ENCODE results near the gene NLRP6.
"Not testable (repeated sequence)": the region's sequence is repeated elsewhere in the genome, so short reads cannot be mapped to it uniquely, and the experiment has no call there.

NLRP6 gene

DNA sequence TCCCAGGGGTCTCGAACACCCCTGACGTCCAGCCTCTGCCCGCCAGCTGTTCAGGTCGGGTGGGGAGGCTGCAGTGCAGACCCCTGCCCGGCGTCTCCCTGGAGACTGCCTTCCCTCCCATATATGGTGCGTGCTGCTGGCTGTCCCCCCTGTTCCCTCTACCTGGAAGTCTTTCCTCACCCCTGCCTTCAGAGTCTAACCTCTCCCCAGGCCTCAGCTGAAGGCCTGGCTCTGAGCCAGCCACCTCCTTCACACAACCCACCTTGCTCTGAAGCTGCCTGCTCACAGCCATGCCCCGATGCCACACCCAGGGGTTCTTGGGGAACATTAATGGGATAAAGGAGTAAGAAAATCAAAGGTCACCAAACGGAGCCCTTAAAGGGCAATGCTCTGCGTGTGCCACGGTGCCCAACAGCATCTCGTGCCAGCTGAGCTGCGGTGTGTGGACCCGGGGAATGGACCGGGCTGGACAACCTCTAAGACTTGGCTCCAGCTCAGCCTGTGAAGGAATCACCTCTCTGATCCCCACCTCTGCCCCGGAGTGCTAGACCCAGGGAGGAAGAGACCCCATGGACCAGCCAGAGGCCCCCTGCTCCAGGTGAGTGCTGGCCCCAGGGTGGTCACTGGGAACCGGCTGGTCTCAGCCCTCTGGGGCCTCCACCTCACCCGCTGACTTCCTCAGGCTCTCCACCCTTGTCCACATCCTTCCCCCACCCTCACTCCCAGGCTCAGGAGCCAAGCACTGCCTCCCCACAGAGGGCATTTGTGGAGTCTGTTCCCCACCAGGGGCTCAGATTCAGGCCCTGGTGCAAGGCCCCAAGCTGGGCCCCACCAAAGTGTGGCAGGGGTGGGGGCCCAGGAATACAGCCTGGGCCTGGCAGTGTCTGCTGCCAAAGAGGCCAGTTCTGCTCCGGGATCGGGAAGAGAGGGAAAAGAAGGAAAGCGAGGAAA lies at the start of gene NLRP6:
NLRP6 (plus strand) TSS at position 407 of the 951 bp plus-strand sequence; CDS start at position 570, 163 bp downstream.
- Mint-ChIP-seq H3K27me3 (peaks cover 25% of the 10 kb centered on the region), H3K36me3 (no peaks in the 10 kb centered on the region), H3K27ac (peak within 1 kb of the TSS; percentile 47), H3K4me1 (peaks cover 49% of the 10 kb centered on the region), H3K9me3 (no peaks in the 10 kb centered on the region), H3K4me3 (peak within 1 kb of the TSS; percentile 40)
- ATAC-seq, result no peak

DNA sequence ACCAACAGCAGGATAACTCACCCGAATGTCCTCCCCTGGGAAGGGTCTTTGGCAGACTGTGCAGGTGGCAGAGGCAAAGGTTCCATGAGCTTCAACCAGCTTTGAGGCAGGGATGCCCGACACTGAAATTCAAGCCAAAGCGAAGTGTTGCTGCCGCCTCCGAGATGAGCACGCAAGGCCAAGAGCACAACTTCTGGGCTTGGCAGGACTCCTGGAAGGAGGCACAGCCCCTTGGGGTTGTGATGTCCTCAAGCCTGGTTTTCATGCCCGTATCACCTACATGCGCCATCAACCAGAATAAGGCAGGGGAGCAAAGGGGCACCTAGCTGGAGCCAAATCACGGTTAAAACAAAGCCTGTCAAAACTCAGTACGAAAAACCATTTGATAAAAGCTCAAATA lies 47.8 kb upstream of the NLRP6 start:
- H3K4me3 Mint-ChIP-seq, result no peak overlapping the region
- H3K27me3 Mint-ChIP-seq, result no peaks in the 10 kb centered on the region
- peaks cover 26% of the 10 kb centered on the region for H3K4me1 Mint-ChIP-seq
- peaks cover 16% of the 10 kb centered on the region for H3K36me3 Mint-ChIP-seq
- no peaks in the 10 kb centered on the region for H3K9me3 Mint-ChIP-seq
- H3K27ac Mint-ChIP-seq, result no peak overlapping the region
- no peak for ATAC-seq

DNA sequence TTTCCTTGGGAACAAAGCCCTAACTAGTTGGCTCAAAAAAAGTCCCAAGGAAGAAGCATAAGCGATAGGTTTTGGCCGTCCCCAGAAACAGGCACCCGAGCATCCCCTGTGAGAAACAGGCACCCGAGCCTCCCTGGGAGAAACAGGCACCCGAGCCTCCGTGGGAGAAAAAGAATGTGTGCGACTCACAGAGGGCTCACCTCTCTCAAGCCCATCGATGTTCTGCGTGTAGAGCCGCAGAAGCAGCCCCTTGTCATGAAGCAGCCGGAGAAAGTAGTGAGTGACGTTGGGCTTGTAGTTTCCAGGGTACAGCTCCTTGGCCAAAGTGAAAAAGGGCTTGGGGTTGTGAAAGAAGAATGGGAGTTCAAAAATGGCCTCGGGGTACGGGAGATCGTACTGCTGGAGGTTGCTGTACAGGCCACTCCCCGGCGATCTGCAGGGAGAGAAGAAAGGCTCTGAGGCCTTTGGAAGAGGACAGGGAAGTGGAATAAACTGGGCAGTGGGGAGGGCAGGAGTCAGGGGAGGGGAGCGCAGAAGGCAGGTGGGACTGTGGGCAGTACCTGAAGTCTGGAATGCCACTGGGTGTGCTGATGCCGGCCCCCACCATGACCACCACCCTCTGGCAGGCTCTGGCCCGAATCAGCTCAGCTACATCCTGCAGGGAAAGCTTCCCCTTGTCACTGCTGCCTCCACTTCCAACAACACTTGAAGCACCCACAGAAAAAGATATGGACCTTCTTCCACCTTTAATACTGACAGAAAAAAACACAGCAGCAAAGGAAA lies 45.2 kb upstream of the NLRP6 start:
- Mint-ChIP-seq H3K4me3 (no peak overlapping the region), H3K27me3 (no peaks in the 10 kb centered on the region), H3K27ac (no peak overlapping the region), H3K4me1 (peaks cover 28% of the 10 kb centered on the region), H3K36me3 (peaks cover 16% of the 10 kb centered on the region), H3K9me3 (no peaks in the 10 kb centered on the region)
- ATAC-seq, result no peak

DNA sequence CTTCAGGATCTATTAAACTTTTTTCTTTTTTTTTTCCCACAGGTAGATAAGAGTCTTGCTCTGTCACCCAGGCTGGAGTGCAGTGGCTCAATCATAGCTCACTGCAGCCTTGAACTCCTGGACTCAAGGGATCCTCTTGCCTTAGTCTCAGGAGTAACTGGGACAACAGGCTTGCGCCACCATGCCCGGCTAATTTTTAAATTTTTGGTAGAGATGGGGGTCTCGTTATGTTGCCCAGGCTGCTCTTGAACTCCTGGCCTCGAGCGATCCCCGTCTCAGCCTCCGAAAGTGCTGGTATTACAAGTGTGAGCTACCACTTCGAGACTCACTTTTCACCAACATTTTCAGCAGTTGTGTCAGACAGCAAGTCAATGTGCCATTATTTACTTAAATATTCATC lies 43.0 kb upstream of the NLRP6 start:
- Mint-ChIP-seq H3K27me3 (no peaks in the 10 kb centered on the region), H3K27ac (peak overlapping the region; percentile 96), H3K9me3 (no peaks in the 10 kb centered on the region), H3K4me1 (peaks cover 34% of the 10 kb centered on the region), H3K36me3 (peaks cover 9% of the 10 kb centered on the region), H3K4me3 (peak overlapping the region; percentile 99)
- ATAC-seq, result no peak

DNA sequence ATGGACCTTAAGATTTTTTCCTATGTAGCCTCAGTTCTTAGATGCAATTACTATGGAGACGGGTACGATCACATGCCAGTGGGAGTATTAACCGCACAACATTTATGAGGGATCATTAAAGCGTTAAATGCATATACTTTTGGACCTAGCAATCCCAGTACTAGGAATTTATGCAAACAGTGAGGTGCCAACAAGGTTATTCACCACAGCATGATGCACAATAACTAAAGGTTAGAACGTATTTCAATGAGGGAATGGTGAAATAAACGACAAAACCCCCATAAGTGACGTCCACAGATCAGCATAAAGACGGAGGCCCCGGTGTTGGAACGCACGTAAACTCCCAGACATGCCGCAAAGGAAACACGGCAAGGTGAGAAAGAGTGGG lies 42.6 kb upstream of the NLRP6 start:
- Mint-ChIP-seq H3K27ac (peak overlapping the region; percentile 96), H3K36me3 (peaks cover 13% of the 10 kb centered on the region), H3K4me1 (peaks cover 34% of the 10 kb centered on the region), H3K4me3 (peak overlapping the region; percentile 99), H3K9me3 (no peaks in the 10 kb centered on the region), H3K27me3 (no peaks in the 10 kb centered on the region)
- ATAC-seq, result peak; percentile 47

DNA sequence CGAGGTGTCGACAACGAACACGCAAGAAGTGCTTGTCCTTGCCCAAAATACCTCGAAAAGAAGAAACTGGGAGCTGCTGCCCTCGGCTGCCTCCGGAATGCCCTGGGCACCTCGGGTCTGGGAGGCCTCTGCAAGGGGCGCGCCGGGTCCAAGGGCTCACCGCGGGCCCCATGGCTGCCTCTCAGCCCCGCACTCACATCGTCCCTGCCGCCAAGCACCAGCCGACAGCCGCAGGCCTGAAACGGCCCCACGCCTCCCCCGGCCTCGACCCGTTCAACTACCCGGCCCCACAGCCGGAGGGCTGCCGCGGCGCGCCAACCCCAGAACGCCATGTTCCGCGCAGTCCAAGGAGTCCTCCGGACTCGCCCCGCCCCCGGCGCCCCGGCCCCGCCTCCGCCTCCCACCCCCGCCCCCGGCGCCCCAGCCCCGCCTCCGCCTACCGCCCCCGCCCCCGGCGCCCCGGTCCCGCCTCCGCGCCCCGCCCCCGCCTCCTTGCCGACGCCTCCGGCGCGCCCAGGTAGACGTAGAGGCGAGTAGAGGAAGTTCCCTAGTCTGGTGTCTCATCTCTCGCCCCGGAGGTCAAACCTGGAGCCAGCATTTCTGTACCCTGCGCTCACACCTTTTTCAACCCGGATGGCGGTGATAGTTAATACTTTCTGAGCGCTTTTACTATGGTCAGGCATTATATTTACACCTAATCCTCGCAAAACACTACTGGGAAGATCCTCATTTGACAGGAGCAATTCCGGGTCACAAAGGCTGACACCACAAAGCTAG lies 42.0 kb upstream of the NLRP6 start, which contains the start of gene SIRT3:
SIRT3 (minus strand) TSS at position 346 of the 777 bp plus-strand sequence; CDS start at position 332, 14 bp downstream.
- no peaks in the 10 kb centered on the region for H3K9me3 Mint-ChIP-seq
- peaks cover 34% of the 10 kb centered on the region for H3K4me1 Mint-ChIP-seq
- peak within 1 kb of the TSS; percentile 96 for H3K27ac Mint-ChIP-seq
- peak; percentile 94 for ATAC-seq
- peak within 1 kb of the TSS; percentile 99 for H3K4me3 Mint-ChIP-seq
- no peaks in the 10 kb centered on the region for H3K27me3 Mint-ChIP-seq
- peaks cover 14% of the 10 kb centered on the region for H3K36me3 Mint-ChIP-seq

DNA sequence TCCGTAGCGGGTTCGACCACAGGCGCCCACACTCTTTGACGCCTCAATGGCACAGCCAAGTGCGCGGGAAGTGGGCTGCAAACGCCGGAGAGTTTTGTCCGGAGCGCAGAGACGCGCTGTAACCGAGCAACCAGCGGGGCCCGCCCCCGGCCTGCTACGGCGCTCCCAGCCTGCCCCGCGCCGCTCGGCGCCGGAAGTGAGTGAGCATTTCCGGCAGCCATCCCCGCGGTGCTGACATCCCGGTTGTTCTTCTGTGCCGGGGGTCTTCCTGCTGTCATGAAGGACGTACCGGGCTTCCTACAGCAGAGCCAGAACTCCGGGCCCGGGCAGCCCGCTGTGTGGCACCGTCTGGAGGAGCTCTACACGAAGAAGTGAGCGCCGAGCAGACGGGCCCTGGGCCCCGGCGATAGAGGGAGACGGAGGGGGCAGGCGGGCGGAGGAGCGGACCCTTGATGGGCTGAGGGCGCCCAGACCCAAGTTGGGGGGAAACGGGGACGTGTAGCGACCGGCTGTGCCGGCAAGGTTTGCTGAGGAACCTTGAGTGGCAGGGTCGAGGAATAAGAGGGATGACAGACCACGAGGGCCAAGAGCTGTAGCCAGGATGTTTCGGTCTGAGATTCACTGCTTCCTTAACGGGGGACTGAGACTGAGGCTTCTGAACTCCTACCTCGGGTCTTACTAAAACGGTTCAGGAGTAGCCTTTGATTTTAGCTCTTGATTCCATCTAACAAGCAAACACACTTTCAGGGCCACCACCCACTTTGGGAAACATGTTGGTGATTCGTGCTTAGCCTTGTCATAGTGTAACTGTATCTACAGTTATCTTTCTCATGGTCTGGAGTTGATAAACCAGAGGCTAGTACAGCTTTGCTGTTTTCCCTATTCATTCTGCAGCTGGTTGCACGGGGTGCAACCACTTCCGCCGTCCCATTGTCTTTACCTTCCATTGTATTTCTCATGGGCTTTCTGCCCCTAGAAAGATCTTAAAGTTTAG lies 41.1 kb upstream of the NLRP6 start, which contains the start of gene PSMD13:
PSMD13 (plus strand) TSS at position 203 of the 994 bp plus-strand sequence; CDS start at position 277, 74 bp downstream.
- ATAC-seq, result peak; percentile 94
- H3K9me3 Mint-ChIP-seq, result no peaks in the 10 kb centered on the region
- peak within 1 kb of the TSS; percentile 96 for H3K27ac Mint-ChIP-seq
- H3K4me1 Mint-ChIP-seq, result peaks cover 43% of the 10 kb centered on the region
- no peaks in the 10 kb centered on the region for H3K27me3 Mint-ChIP-seq
- H3K36me3 Mint-ChIP-seq, result peaks cover 23% of the 10 kb centered on the region
- H3K4me3 Mint-ChIP-seq, result peak within 1 kb of the TSS; percentile 99

DNA sequence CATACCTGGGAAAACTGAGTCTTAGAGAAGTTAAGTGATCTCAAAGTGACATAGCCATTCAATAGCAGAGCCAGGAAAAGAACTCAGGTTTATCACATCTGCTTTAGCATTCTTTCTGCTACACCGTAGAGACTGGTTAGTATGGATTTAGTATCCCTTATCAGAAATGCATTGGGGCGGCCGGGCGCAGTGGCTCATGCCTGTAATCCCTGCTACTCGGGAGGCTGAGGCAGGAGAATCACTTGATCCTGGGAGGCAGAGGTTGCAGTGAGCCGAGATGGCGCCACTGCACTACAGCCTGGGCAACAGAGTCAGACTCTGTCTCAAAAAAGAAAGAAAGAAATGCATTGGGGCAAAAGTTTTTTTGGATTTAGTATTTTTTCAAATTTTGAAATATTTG lies 39.9 kb upstream of the NLRP6 start:
- H3K27ac Mint-ChIP-seq, result peak overlapping the region; percentile 39
- not testable (repeated sequence) for H3K9me3 Mint-ChIP-seq, ATAC-seq, H3K27me3 Mint-ChIP-seq
- H3K36me3 Mint-ChIP-seq, result peaks cover 26% of the 10 kb centered on the region
- peaks cover 53% of the 10 kb centered on the region for H3K4me1 Mint-ChIP-seq
- H3K4me3 Mint-ChIP-seq, result peak overlapping the region; percentile 27

DNA sequence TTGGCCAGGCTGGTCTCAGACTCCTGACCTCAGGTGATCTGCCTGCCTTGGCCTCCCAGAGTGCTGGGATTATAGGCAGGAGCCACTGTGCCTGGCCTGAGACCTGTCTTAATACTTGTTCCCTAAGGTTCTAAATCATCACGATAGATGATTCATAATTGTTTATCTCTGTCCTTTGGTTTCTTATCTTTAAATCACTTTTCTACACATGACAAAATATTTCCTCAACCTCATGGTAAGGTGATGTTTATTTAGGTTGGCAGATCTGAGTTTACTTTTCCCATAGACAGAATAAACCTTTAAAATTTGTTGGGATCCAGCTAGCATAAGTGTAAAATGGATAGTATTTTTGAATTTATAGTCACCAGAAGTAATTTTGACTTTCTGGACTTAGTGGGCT lies 37.9 kb upstream of the NLRP6 start:
- H3K36me3 Mint-ChIP-seq, result peaks cover 32% of the 10 kb centered on the region
- H3K4me1 Mint-ChIP-seq, result peaks cover 52% of the 10 kb centered on the region
- no peaks in the 10 kb centered on the region for H3K27me3 Mint-ChIP-seq
- ATAC-seq, result no peak
- no peaks in the 10 kb centered on the region for H3K9me3 Mint-ChIP-seq
- no peak overlapping the region for H3K4me3 Mint-ChIP-seq
- no peak overlapping the region for H3K27ac Mint-ChIP-seq

DNA sequence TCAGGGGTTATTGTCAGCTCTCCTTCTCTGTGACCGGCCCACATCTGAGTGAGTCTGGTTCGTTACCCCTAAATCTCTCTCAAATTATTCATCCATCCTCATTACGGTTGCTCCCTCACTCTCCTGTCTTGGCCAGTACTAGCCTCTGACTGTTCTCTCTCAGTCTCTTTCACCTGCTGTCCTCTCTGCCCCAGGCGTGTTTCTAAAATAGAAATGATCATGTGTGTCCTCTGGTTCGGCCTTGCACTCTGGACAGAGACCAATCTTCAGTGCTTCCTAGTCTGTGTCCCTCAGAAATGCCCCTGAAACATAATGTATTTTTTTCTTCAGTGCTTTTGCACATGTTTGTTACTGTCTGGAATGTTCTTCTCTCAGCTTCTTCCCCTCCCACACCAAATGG lies 36.6 kb upstream of the NLRP6 start:
- no peak for ATAC-seq
- Mint-ChIP-seq H3K9me3 (no peaks in the 10 kb centered on the region), H3K27ac (peak overlapping the region; percentile 16), H3K4me3 (no peak overlapping the region), H3K27me3 (no peaks in the 10 kb centered on the region), H3K4me1 (peaks cover 50% of the 10 kb centered on the region), H3K36me3 (peaks cover 44% of the 10 kb centered on the region)

DNA sequence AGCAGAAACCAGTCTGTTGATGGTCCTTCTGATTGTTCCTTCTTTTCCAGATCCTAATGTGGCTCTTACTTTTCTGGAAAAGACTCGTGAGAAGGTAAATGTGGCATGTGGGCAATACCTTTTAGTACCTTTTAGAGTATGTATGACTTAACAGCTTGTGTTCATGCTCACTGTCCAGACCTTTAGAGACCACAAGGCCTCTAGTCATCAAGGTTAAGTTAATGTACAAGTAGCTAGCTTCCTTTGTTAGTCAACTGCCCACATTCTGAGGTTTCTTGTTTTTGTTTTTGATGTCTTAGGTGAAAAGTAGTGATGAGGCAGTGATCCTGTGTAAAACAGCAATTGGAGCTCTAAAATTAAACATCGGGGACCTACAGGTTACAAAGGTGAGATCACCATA lies 33.8 kb upstream of the NLRP6 start:
- no peaks in the 10 kb centered on the region for H3K27me3 Mint-ChIP-seq
- no peak overlapping the region for H3K27ac Mint-ChIP-seq
- no peak for ATAC-seq
- H3K9me3 Mint-ChIP-seq, result no peaks in the 10 kb centered on the region
- H3K4me3 Mint-ChIP-seq, result no peak overlapping the region
- H3K4me1 Mint-ChIP-seq, result peaks cover 31% of the 10 kb centered on the region
- H3K36me3 Mint-ChIP-seq, result peaks cover 63% of the 10 kb centered on the region

DNA sequence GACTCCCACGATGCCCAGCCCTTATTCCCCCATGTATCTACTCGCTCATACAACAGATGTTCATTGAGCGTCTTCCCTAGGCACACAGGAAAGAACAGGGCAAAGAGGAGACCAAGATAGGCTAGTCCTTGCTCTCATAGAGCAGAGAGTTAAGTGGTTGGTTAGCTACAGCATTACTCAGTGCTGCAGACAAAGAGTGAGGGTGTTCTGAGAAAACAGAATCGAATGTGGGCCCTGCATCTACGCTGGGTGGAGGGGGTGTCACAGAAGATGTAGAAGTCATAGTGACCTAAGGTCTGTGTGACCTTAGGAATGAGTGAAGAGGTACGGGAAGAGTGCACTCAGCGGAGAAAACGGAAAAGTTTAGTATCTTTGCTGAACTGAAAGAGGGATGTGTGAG lies 29.1 kb upstream of the NLRP6 start:
- ATAC-seq, result no peak
- no peak overlapping the region for H3K27ac Mint-ChIP-seq
- no peaks in the 10 kb centered on the region for H3K9me3 Mint-ChIP-seq
- no peaks in the 10 kb centered on the region for H3K27me3 Mint-ChIP-seq
- H3K4me1 Mint-ChIP-seq, result peaks cover 12% of the 10 kb centered on the region
- H3K4me3 Mint-ChIP-seq, result no peak overlapping the region
- H3K36me3 Mint-ChIP-seq, result peaks cover 75% of the 10 kb centered on the region

DNA sequence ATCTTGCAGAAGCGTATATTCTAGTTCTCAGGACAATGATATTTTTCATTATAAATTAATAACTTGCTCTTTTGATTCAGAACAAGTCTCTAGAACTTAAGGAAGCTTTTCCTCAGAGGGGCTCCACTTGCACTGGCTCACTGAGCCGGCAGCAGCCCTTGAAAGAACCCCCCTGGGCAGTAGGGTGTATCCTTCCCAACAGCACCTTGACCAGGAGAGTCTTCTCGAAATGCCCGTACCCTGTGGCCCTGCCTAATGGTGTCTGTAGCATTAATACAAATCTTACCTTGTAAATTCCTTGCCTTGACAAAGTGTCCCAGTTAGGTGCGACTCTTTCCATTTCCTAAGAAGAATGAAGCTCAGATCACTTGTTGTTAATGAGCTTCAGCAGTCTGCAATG lies 27.9 kb upstream of the NLRP6 start:
- H3K36me3 Mint-ChIP-seq, result peaks cover 72% of the 10 kb centered on the region
- no peak overlapping the region for H3K4me3 Mint-ChIP-seq
- H3K27ac Mint-ChIP-seq, result no peak overlapping the region
- peaks cover 10% of the 10 kb centered on the region for H3K4me1 Mint-ChIP-seq
- no peak for ATAC-seq
- no peaks in the 10 kb centered on the region for H3K27me3 Mint-ChIP-seq
- no peaks in the 10 kb centered on the region for H3K9me3 Mint-ChIP-seq

Measured in stimulated activated memory B cell treated with anti-CD40 and anti-IgM and Interleukin-4, amounts not matched to agents 10 μg/mL and 1 μg/mL and 100 μg/mL, for 72 hours (primary cell).